PC-3 (cell line): ENCODE results near the gene STAB2. TPM values are rescaled to one million over a fixed set of nuclear protein-coding genes. Genes with fewer than 3 reads are reported as not detected.

Experiments
- ATAC-seq: fragments of 200-7000 bp; cut with Tn5 transposase; 2 replicates; pipeline ENCODE4 v1.9.1; 2020; ENCODE audit warnings: mild to moderate bottlenecking, moderate library complexity
- BruUV-seq: library from RNA; stranded (reverse); fragments of 400-500 nt; replicated peaks from 2 replicates; lab custom pipeline; 2021; lab: Mats Ljungman, UMichigan
- CTCF ChIA-PET: fragments of 300-600 bp; sonication (Branson Sonifier 250); formaldehyde crosslinking; loops from one replicate; lab custom pipeline; 2022; ENCODE audit warnings: antibody characterized with exemption; lab: Charles Lee
- POLR2A ChIA-PET: fragments of 300-600 bp; sonication (Branson Sonifier 250); formaldehyde crosslinking; loops from one replicate; lab custom pipeline; 2022; ENCODE audit warnings: antibody characterized with exemption; ENCODE audit not compliant: unreplicated experiment; lab: Charles Lee
- DNase-seq: peaks from one replicate; pipeline ENCODE4 v3.0.0-alpha.2; 2015
- H2AFZ ChIP-seq: fragments of 300-600 bp; sonication (generic); 2 replicates; pipeline ENCODE4 v1.6.0; 2016; ENCODE audit warnings: antibody characterized with exemption, low read length
- H3F3A ChIP-seq: fragments of 300-600 bp; sonication (generic); one replicate; pipeline ENCODE4 v1.6.0; 2017; ENCODE audit warnings: antibody characterized with exemption, low read length, control low read depth, mild to moderate bottlenecking; ENCODE audit not compliant: unreplicated experiment
- H3K27ac ChIP-seq: fragments of 300-600 bp; sonication (generic); 2 replicates; pipeline ENCODE4 v1.5.1; 2016; ENCODE audit warnings: mild to moderate bottlenecking, low read length
- H3K27me3 ChIP-seq: fragments of 300-600 bp; sonication (generic); 2 replicates; pipeline ENCODE4 v1.6.1; 2016; ENCODE audit warnings: low read length, mixed read lengths
- H3K36me3 ChIP-seq: fragments of 300-600 bp; sonication (generic); 2 replicates; pipeline ENCODE4 v1.6.1; 2016; ENCODE audit warnings: low read depth, mixed run types, low read length, mixed read lengths
- H3K4me1 ChIP-seq: fragments of 300-600 bp; sonication (generic); 2 replicates; pipeline ENCODE4 v1.5.1; 2016; ENCODE audit warnings: low read length; ENCODE audit not compliant: insufficient read depth
- H3K4me2 ChIP-seq: fragments of 300-600 bp; sonication (generic); 2 replicates; pipeline ENCODE4 v1.6.0; 2016; ENCODE audit warnings: low read length
- H3K4me3 ChIP-seq: fragments of 300-600 bp; sonication (generic); 2 replicates; pipeline ENCODE4 v1.5.1; 2016; ENCODE audit warnings: mild to moderate bottlenecking, low read length, mixed read lengths
- H3K79me2 ChIP-seq: fragments of 300-600 bp; sonication (generic); 2 replicates; pipeline ENCODE4 v1.6.1; 2017; ENCODE audit warnings: low read length, mixed read lengths
- H3K9ac ChIP-seq: fragments of 300-600 bp; sonication (generic); 2 replicates; pipeline ENCODE4 v1.6.0; 2016; ENCODE audit warnings: mild to moderate bottlenecking, low read length
- H3K9me2 ChIP-seq: fragments of 300-600 bp; sonication (generic); replicated peaks from 2 replicates; pipeline ENCODE4 v1.6.1; 2016; ENCODE audit warnings: mixed run types, low read length, mixed read lengths
- H3K9me3 ChIP-seq: fragments of 300-600 bp; sonication (generic); 2 replicates; pipeline ENCODE4 v1.6.1; 2016; ENCODE audit warnings: low read length, mixed read lengths
- H4K20me1 ChIP-seq: fragments of 300-600 bp; sonication (generic); 2 replicates; pipeline ENCODE4 v1.6.1; 2016; ENCODE audit warnings: low read length, mixed read lengths
- CTCF ChIP-seq: fragments of 300-600 bp; sonication (generic); conservative IDR thresholded peaks from 2 replicates; pipeline ENCODE4 v1.5.1; 2017; ENCODE audit warnings: antibody characterized with exemption, low read depth, mild to moderate bottlenecking, low read length
- EZH2 ChIP-seq: fragments of 300-600 bp; sonication (generic); IDR thresholded peaks from one replicate; pipeline ENCODE4 v1.6.1; 2017; ENCODE audit warnings: antibody characterized with exemption, mild to moderate bottlenecking, low read length; ENCODE audit not compliant: unreplicated experiment
- EZH2phosphoT487 ChIP-seq: fragments of 300-600 bp; sonication (generic); IDR thresholded peaks from 2 replicates; pipeline ENCODE4 v1.6.1; 2018; ENCODE audit warnings: mild to moderate bottlenecking, antibody characterized with exemption, low read length, borderline replicate concordance
- intact Hi-C: fragments of 100-400 bp; cut with micrococcal nuclease; formaldehyde crosslinking; loops from 2 replicates; pipeline ENCODE4 v1.9.0; 2023
- total RNA-seq: library from RNA; depleted of rRNA; stranded (reverse); fragments of >200 nt; gene quantifications from 2 replicates; pipeline ENCODE4 v1.2.3, GENCODE V29; 2014

STAB2 gene
- total RNA-seq, 1 experiment from 2014 or later, result not detected

GRCh38 chr12:103573185-103573584 is 13.9 kb upstream of the STAB2 start:
- peaks cover 5% of the 10 kb centered on the region; the same call in 1 of the 2 replicates for H3K4me1 ChIP-seq
- ChIA-PET POLR2A (no interaction called here), CTCF (no interaction called here)
- DNase-seq, result no peak
- H3K9ac ChIP-seq, result no peak overlapping the region
- no peaks in the 10 kb centered on the region for H3K9me2 ChIP-seq
- no peak overlapping the region for H2AFZ ChIP-seq
- BruUV-seq, result no TSS peak
- no peak for ATAC-seq
- no peak for TF ChIP-seq EZH2phosphoT487
- no peak for TF ChIP-seq EZH2
- no peak for TF ChIP-seq CTCF
- H3K9me3 ChIP-seq, result no peaks in the 10 kb centered on the region
- no peak overlapping the region for H3K27ac ChIP-seq
- no peaks in the 10 kb centered on the region for H4K20me1 ChIP-seq
- H3K27me3 ChIP-seq, result no peaks in the 10 kb centered on the region
- no peaks in the 10 kb centered on the region for H3F3A ChIP-seq
- H3K79me2 ChIP-seq, result no peaks in the 10 kb centered on the region
- intact Hi-C loops, result no loop called here
- no peak overlapping the region for H3K4me2 ChIP-seq
- no peaks in the 10 kb centered on the region for H3K36me3 ChIP-seq
- H3K4me3 ChIP-seq, result no peak overlapping the region

GRCh38 chr12:103578926-103579325 is 8.1 kb upstream of the STAB2 start:
- H3K27me3 ChIP-seq, result peaks cover 32% of the 10 kb centered on the region
- H3K4me1 ChIP-seq, result peaks cover 5% of the 10 kb centered on the region; the same call in 1 of the 2 replicates
- H3K4me3 ChIP-seq, result no peak overlapping the region
- H3F3A ChIP-seq, result no peaks in the 10 kb centered on the region
- no peak overlapping the region for H3K27ac ChIP-seq
- ATAC-seq (no peak), DNase-seq (no peak)
- intact Hi-C loops, result no loop called here
- no TSS peak for BruUV-seq
- POLR2A ChIA-PET, result no interaction called here
- H3K36me3 ChIP-seq, result no peaks in the 10 kb centered on the region
- H3K9me2 ChIP-seq, result no peaks in the 10 kb centered on the region
- no peak overlapping the region for H3K9ac ChIP-seq
- no peaks in the 10 kb centered on the region for H3K79me2 ChIP-seq
- no peaks in the 10 kb centered on the region for H4K20me1 ChIP-seq
- no peaks in the 10 kb centered on the region for H3K9me3 ChIP-seq
- CTCF ChIA-PET, result no interaction called here
- no peak overlapping the region for H3K4me2 ChIP-seq
- no peak overlapping the region for H2AFZ ChIP-seq
- TF ChIP-seq EZH2 (no peak), CTCF (no peak), EZH2phosphoT487 (no peak)

GRCh38 chr12:103580026-103580425 is 7.0 kb upstream of the STAB2 start:
- Histone ChIP-seq H3K9ac (no peak overlapping the region), H3K9me2 (no peaks in the 10 kb centered on the region), H3F3A (no peaks in the 10 kb centered on the region), H3K4me2 (no peak overlapping the region), H3K79me2 (no peaks in the 10 kb centered on the region), H3K36me3 (no peaks in the 10 kb centered on the region), H3K4me1 (peaks cover 5% of the 10 kb centered on the region; the same call in 1 of the 2 replicates), H2AFZ (no peak overlapping the region), H3K4me3 (no peak overlapping the region), H3K9me3 (no peaks in the 10 kb centered on the region), H3K27ac (no peak overlapping the region), H4K20me1 (no peaks in the 10 kb centered on the region), H3K27me3 (peaks cover 43% of the 10 kb centered on the region)
- POLR2A ChIA-PET, result no interaction called here
- CTCF ChIA-PET, result no interaction called here
- TF ChIP-seq EZH2phosphoT487 (no peak), EZH2 (no peak), CTCF (no peak)
- ATAC-seq (no peak), DNase-seq (no peak)
- intact Hi-C loops, result no loop called here
- no TSS peak for BruUV-seq
